Esophagus muscularis mucosa (tissue), 4 donors: Measurements from ENCODE around the gene MAP3K14. TPM values are rescaled to one million over a fixed set of nuclear protein-coding genes. Genes with fewer than 3 reads are reported as not detected.
A peak's percentile ranks its signal among the peaks of the same experiment; 100 is the strongest.

ENCODE experiments used
- DNase-seq: peaks from one replicate; pipeline ENCODE4 v3.0.0-alpha.2; 2017; ENCODE audit errors: extremely low spot score
- H3K27ac ChIP-seq, 4 donors: fragments of 200-600 bp; sonication (generic); replicated peaks in 1 of 4; 1 replicate in 3 of 4; 2 replicates in 1 of 4; pipeline ENCODE4 v1.5.1; 2016 to 2019; ENCODE audit warnings: mild to moderate bottlenecking in 1 of 4
- H3K27me3 ChIP-seq, 4 donors: fragments of 200-600 bp; sonication (generic); one replicate each; pipeline versions ENCODE4 v1.5.1 to v1.6.0; 2016 to 2019
- H3K36me3 ChIP-seq, 4 donors: fragments of 200-600 bp; sonication (generic); one replicate each; pipeline ENCODE4 v1.5.1; 2016 to 2019
- H3K4me1 ChIP-seq, 4 donors: fragments of 200-600 bp; sonication (generic); one replicate each; pipeline ENCODE4 v1.5.1; 2016 to 2019
- H3K4me3 ChIP-seq, 4 donors: fragments of 200-600 bp; sonication (generic); 1 replicate in 2 of 4; 2 replicates in 2 of 4; pipeline ENCODE4 v1.5.1; 2016 to 2019; ENCODE audit warnings: mild to moderate bottlenecking in 4 of 4, moderate library complexity in 1 of 4
- H3K9me3 ChIP-seq, 4 donors: fragments of 200-600 bp; sonication (generic); 1 replicate in 3 of 4; 2 replicates in 1 of 4; pipeline ENCODE4 v1.5.1; 2016 to 2019
- CTCF ChIP-seq, 3 experiments: fragments of 200-600 bp in 2 of 3; fragments of 450-650 bp in 1 of 3; sonication (generic) in 2 of 3; IDR thresholded peaks; one replicate each; pipeline ENCODE4 v1.5.1; 2017 to 2019; ENCODE audit warnings: antibody characterized with exemption in 3 of 3, mild to moderate bottlenecking in 2 of 3, moderate library complexity in 1 of 3
- EP300 ChIP-seq: sonication (generic); formaldehyde crosslinking; IDR thresholded peaks from one replicate; pipeline ENCODE4 v1.6.1; 2017; ENCODE audit warnings: antibody characterized with exemption
- POLR2A ChIP-seq: fragments of 450-650 bp; IDR thresholded peaks from one replicate; pipeline ENCODE4 v1.6.1; 2017; ENCODE audit warnings: antibody characterized with exemption, moderate library complexity, mild to moderate bottlenecking, low read depth
- POLR2AphosphoS5 ChIP-seq, 2 donors: sonication (generic); formaldehyde crosslinking; IDR thresholded peaks; one replicate each; pipeline ENCODE4 v1.6.1; 2017; ENCODE audit warnings: antibody characterized with exemption in 2 of 2
- WGBS: methylation state at CpG from one replicate; pipeline ENCODE4 v1.1.5; 2018; 5-methylcytosine and 5-hydroxymethylcytosine counted together
- intact Hi-C: fragments of 100-400 bp; cut with DNase I; formaldehyde crosslinking; loops from one replicate; pipeline ENCODE4 v1.15.1; 2023
- total RNA-seq, 4 donors: library from RNA; depleted of rRNA; stranded (reverse); fragments of >200 nt; gene quantifications; one replicate each; pipeline versions ENCODE4 v1.1.0 to v1.2.1, GENCODE V29; 2016

MAP3K14 gene
- total RNA-seq, 4 donors from 2014 or later = 7.8 to 26.5 (median 10.6) TPM

DNA sequence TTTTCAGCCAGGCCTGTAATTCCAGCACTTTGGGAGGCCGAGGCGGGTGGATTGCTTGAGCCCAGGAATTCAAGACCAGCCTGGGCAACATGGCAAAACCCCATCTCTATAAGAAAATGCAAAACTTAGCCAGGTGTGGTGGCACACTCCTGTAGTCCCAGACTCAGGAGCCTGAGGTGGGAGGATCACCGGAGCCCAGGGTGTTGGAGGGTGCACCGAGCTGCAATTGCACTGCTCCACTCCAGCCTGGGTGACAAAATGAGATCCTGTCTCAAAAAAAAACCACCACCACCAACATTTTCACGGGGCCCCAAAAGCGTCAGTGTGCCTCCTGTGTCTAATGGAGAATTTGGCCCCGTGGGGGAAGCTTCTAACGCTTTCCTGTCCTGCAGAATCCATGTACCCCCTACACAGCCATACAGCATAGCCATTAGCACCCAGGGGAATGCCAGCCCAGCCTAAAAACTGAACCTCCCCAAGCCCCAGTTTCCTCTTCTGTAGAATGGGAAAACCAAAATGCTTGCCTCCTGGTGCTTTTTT is 22.2 kb upstream of the MAP3K14 start:
- WGBS = 89% methylated on average over 8 of the region's 8 CpGs
- intact Hi-C loops = no loop called here
- Histone ChIP-seq H3K4me3 (no peak overlapping the region), H3K36me3 (no peaks in the 10 kb centered on the region), H3K9me3 (no peaks in the 10 kb centered on the region), H3K27me3 (no peaks in the 10 kb centered on the region), H3K27ac (peak overlapping the region; percentile 58 to 66 (median 62)), H3K4me1 (peaks cover 19 to 39% (median 28%) of the 10 kb centered on the region in 4 donors)
- TF ChIP-seq POLR2A (no peak), POLR2AphosphoS5 (IDR thresholded peaks at IDR 0.05) (no peak), CTCF (IDR thresholded peaks at IDR 0.05) (no peak), EP300 (no peak)
- no peak for DNase-seq

DNA sequence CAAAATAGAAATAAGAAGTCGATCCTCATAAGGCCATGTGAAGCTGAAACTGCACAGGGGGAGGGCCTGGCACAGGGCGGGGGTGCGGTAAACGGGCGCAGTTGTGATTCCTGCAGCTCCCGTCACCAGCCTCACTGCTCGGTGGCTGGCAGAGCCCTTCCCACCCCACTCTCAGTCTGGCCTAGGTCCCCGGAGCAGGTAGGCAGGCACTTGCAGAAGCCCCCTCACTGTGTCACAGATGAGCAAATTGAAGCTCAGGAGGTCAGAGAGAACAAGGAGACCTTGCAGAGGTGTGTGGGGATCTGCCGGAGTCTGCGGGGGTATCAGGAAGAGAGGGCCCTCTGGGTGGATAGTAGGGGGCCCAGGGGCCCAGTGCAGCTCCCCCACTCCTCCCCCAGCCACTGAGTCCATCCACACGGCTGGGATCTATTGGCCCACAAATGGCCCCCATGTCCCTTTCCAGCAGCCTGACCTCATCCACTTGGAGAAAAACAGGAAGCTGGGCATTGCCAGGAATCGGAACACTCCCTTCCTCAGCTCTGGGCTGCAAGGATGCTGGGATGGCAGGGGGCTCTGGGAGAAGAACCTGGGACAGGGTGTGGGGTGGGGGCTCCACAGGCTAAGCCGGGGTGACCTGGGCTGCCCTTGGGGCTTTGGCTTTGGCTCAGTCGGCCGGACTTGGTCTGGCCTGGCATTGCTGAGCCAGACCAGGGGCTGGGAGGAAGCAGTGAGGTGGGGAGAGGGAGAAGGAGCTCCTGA is 21.4 kb upstream of the MAP3K14 start:
- intact Hi-C loops = no loop called here
- no peak for DNase-seq
- H3K4me1 ChIP-seq = peaks cover 19 to 43% (median 28%) of the 10 kb centered on the region in 4 donors
- H3K27ac ChIP-seq = peak overlapping the region; percentile 58 to 66 (median 62)
- WGBS = 76% methylated on average over 13 of the region's 15 CpGs
- no peaks in the 10 kb centered on the region for H3K36me3 ChIP-seq
- no peaks in the 10 kb centered on the region for H3K27me3 ChIP-seq
- H3K9me3 ChIP-seq = no peaks in the 10 kb centered on the region
- no peak overlapping the region for H3K4me3 ChIP-seq
- TF ChIP-seq EP300 (peak; percentile 14), POLR2A (no peak), POLR2AphosphoS5 (IDR thresholded peaks at IDR 0.05) (peak in 1 of 2 donors; percentile 45)

GRCh38 chr17:45336390-45337182 is 19.8 kb upstream of the MAP3K14 start:
- DNase-seq = no peak

DNA sequence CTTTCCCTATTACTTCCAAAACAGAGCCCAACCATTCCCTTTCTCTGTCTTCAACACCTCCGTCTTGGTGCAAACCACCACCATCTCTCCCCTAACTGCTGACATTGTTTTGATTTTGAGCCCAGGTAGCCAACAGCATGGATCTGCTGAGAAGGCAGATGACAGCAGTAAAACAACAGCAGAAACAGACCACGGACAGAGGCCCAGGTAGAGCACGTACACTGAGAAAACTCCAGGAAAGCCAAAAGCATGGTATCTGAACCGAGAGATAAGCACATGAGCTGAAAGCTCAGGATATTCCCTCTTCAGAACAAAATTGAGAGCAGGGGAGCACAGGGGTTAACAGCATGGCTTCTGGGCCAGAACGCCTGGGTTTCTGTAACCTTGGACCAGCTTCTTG is 18.9 kb upstream of the MAP3K14 start:
- intact Hi-C loops = no loop called here
- TF ChIP-seq CTCF (IDR thresholded peaks at IDR 0.05) (no peak), POLR2A (no peak), EP300 (no peak), POLR2AphosphoS5 (IDR thresholded peaks at IDR 0.05) (no peak)
- no peaks in the 10 kb centered on the region for H3K9me3 ChIP-seq
- H3K4me3 ChIP-seq = no peak overlapping the region
- H3K27ac ChIP-seq = no peak overlapping the region
- WGBS = 94% methylated on average over 5 of the region's 5 CpGs
- no peaks in the 10 kb centered on the region for H3K36me3 ChIP-seq
- DNase-seq = no peak
- H3K27me3 ChIP-seq = no peaks in the 10 kb centered on the region
- peaks cover 11 to 36% (median 17%) of the 10 kb centered on the region in 4 donors for H3K4me1 ChIP-seq

More at GRCh38 chr17:45336390-45337182, 19.8 kb upstream of the MAP3K14 start:
- H3K27ac ChIP-seq = no peak overlapping the region
- H3K36me3 ChIP-seq = no peaks in the 10 kb centered on the region
- H3K27me3 ChIP-seq = no peaks in the 10 kb centered on the region
- TF ChIP-seq CTCF (IDR thresholded peaks at IDR 0.05) (no peak), EP300 (no peak), POLR2AphosphoS5 (IDR thresholded peaks at IDR 0.05) (no peak), POLR2A (no peak)
- WGBS = 85% methylated on average over 9 of the region's 9 CpGs
- H3K4me1 ChIP-seq = peaks cover 12 to 44% (median 21%) of the 10 kb centered on the region in 4 donors
- H3K9me3 ChIP-seq = no peaks in the 10 kb centered on the region
- no peak overlapping the region for H3K4me3 ChIP-seq
- intact Hi-C loops = no loop called here
